IPS-20b (cell line): ENCODE measurements around the gene SASH1.

Experiments used
- H3K27ac ChIP-seq: one replicate; pipeline ENCODE4 v1.5.1; 2013; ENCODE audit warnings: low read length
- H3K27me3 ChIP-seq: 2 replicates; pipeline ENCODE4 v1.6.1; 2013; ENCODE audit warnings: mild to moderate bottlenecking, low read length, inconsistent platforms; ENCODE audit not compliant: insufficient read depth
- H3K36me3 ChIP-seq: 2 replicates; pipeline ENCODE4 v1.6.1; 2013; ENCODE audit warnings: low read depth, mild to moderate bottlenecking, inconsistent platforms, low read length, moderate library complexity; ENCODE audit not compliant: insufficient read depth
- H3K4me1 ChIP-seq: 2 replicates; pipeline ENCODE4 v1.6.1; 2013; ENCODE audit warnings: mild to moderate bottlenecking, control low read depth, inconsistent platforms, low read length, moderate library complexity; ENCODE audit not compliant: insufficient read depth
- H3K4me3 ChIP-seq: 2 replicates; pipeline ENCODE4 v1.5.1; 2013; ENCODE audit warnings: mild to moderate bottlenecking, low read length, inconsistent platforms
- H3K9ac ChIP-seq: 2 replicates; pipeline ENCODE4 v1.6.1; 2013; ENCODE audit warnings: low read depth, mild to moderate bottlenecking, inconsistent platforms, low read length, moderate library complexity
- H3K9me3 ChIP-seq: 2 replicates; pipeline ENCODE4 v1.6.1; 2013; ENCODE audit warnings: mild to moderate bottlenecking, low read depth, low read length, inconsistent platforms; ENCODE audit not compliant: insufficient read depth

SASH1 gene

GRCh38 chr6:148509800-148510581, 167.4 kb downstream of the SASH1 start:
- H3K4me3 ChIP-seq, result peak overlapping the region; percentile 36; the same call in 1 of the 2 replicates
- no peaks in the 10 kb centered on the region for H3K27me3 ChIP-seq
- H3K4me1 ChIP-seq, result peaks cover 32% of the 10 kb centered on the region
- no peak overlapping the region for H3K27ac ChIP-seq
- H3K36me3 ChIP-seq, result no peaks in the 10 kb centered on the region
- peak overlapping the region; percentile 47; the same call in 1 of the 2 replicates for H3K9ac ChIP-seq
- H3K9me3 ChIP-seq, result no peaks in the 10 kb centered on the region

- Histone ChIP-seq H3K4me3 (no peak overlapping the region), H3K9me3 (no peaks in the 10 kb centered on the region), H3K9ac (peak overlapping the region; percentile 13; the same call in 1 of the 2 replicates), H3K27me3 (no peaks in the 10 kb centered on the region), H3K36me3 (no peaks in the 10 kb centered on the region; the same call in 1 of the 2 replicates), H3K27ac (no peak overlapping the region), H3K4me1 (peaks cover 42% of the 10 kb centered on the region)
Observed at GRCh38 chr6:148513145-148514071, 170.8 kb downstream of the SASH1 start.

GRCh38 chr6:148514091-148514845, 171.6 kb downstream of the SASH1 start:
- H3K27ac ChIP-seq, result no peak overlapping the region
- H3K4me3 ChIP-seq, result no peak overlapping the region
- H3K4me1 ChIP-seq, result peaks cover 33% of the 10 kb centered on the region
- no peaks in the 10 kb centered on the region for H3K27me3 ChIP-seq
- H3K36me3 ChIP-seq, result no peaks in the 10 kb centered on the region; the same call in 1 of the 2 replicates
- no peak overlapping the region for H3K9ac ChIP-seq
- no peaks in the 10 kb centered on the region for H3K9me3 ChIP-seq

- Histone ChIP-seq H3K4me3 (0 out of 2 replicates have a peak overlapping the region, but pooled peaks have one; percentile 16), H3K9ac (no peak overlapping the region), H3K27ac (no peak overlapping the region), H3K4me1 (peaks cover 35% of the 10 kb centered on the region; the same call in 1 of the 2 replicates), H3K27me3 (no peaks in the 10 kb centered on the region), H3K36me3 (peaks cover 18% of the 10 kb centered on the region), H3K9me3 (no peaks in the 10 kb centered on the region)
Observed at GRCh38 chr6:148516217-148516616, 173.6 kb downstream of the SASH1 start.

- Histone ChIP-seq H3K27ac (no peak overlapping the region), H3K36me3 (peaks cover 19% of the 10 kb centered on the region), H3K9ac (no peak overlapping the region), H3K4me1 (peaks cover 39% of the 10 kb centered on the region; the same call in 1 of the 2 replicates), H3K9me3 (no peaks in the 10 kb centered on the region), H3K4me3 (no peak overlapping the region), H3K27me3 (no peaks in the 10 kb centered on the region)
Observed at GRCh38 chr6:148516617-148517016, 174.0 kb downstream of the SASH1 start.

- Histone ChIP-seq H3K36me3 (peaks cover 19% of the 10 kb centered on the region), H3K9me3 (no peaks in the 10 kb centered on the region), H3K27me3 (no peaks in the 10 kb centered on the region), H3K4me1 (peaks cover 42% of the 10 kb centered on the region; the same call in 1 of the 2 replicates), H3K4me3 (no peak overlapping the region), H3K27ac (no peak overlapping the region), H3K9ac (no peak overlapping the region)
Observed at GRCh38 chr6:148517470-148517869, 174.8 kb downstream of the SASH1 start.

- Histone ChIP-seq H3K36me3 (peaks cover 19% of the 10 kb centered on the region), H3K4me3 (no peak overlapping the region), H3K27ac (no peak overlapping the region), H3K4me1 (peaks cover 35% of the 10 kb centered on the region; the same call in 1 of the 2 replicates), H3K9me3 (no peaks in the 10 kb centered on the region), H3K9ac (no peak overlapping the region), H3K27me3 (no peaks in the 10 kb centered on the region)
Observed at GRCh38 chr6:148518511-148519156, 176.0 kb downstream of the SASH1 start.

- peaks cover 22% of the 10 kb centered on the region for H3K36me3 ChIP-seq
- H3K27me3 ChIP-seq, result no peaks in the 10 kb centered on the region
- H3K27ac ChIP-seq, result no peak overlapping the region
- H3K9ac ChIP-seq, result no peak overlapping the region
- H3K9me3 ChIP-seq, result no peaks in the 10 kb centered on the region
- no peak overlapping the region for H3K4me3 ChIP-seq
- H3K4me1 ChIP-seq, result peaks cover 27% of the 10 kb centered on the region; the same call in 1 of the 2 replicates
Observed at GRCh38 chr6:148520109-148520841, 177.6 kb downstream of the SASH1 start.

- H3K4me3 ChIP-seq, result no peak overlapping the region; the same call in 1 of the 2 replicates
- H3K27ac ChIP-seq, result no peak overlapping the region
- H3K9ac ChIP-seq, result peak overlapping the region; percentile 13; the same call in 1 of the 2 replicates
- H3K9me3 ChIP-seq, result no peaks in the 10 kb centered on the region
- H3K27me3 ChIP-seq, result no peaks in the 10 kb centered on the region
- peaks cover 18% of the 10 kb centered on the region; the same call in 1 of the 2 replicates for H3K4me1 ChIP-seq
- peaks cover 28% of the 10 kb centered on the region for H3K36me3 ChIP-seq
Observed at GRCh38 chr6:148521158-148521557, 178.5 kb downstream of the SASH1 start.

- Histone ChIP-seq H3K36me3 (peaks cover 28% of the 10 kb centered on the region), H3K9me3 (no peaks in the 10 kb centered on the region), H3K4me1 (peaks cover 16% of the 10 kb centered on the region; the same call in 1 of the 2 replicates), H3K4me3 (no peak overlapping the region), H3K27ac (peak overlapping the region; percentile 39), H3K9ac (no peak overlapping the region), H3K27me3 (no peaks in the 10 kb centered on the region)
Observed at GRCh38 chr6:148521586-148521985, 178.9 kb downstream of the SASH1 start.
